ENCODE results near the gene TRAPPC13. TPM values are rescaled to one million over a fixed set of nuclear protein-coding genes. Genes with fewer than 3 reads are reported as not detected.

Gene TRAPPC13
- total and polyA plus RNA-seq, 2 of the 13 experiments (the other 11 are each of a cell fraction or from before 2014, with no cell fraction given) = 8.4 to 19.6 TPM

DNA sequence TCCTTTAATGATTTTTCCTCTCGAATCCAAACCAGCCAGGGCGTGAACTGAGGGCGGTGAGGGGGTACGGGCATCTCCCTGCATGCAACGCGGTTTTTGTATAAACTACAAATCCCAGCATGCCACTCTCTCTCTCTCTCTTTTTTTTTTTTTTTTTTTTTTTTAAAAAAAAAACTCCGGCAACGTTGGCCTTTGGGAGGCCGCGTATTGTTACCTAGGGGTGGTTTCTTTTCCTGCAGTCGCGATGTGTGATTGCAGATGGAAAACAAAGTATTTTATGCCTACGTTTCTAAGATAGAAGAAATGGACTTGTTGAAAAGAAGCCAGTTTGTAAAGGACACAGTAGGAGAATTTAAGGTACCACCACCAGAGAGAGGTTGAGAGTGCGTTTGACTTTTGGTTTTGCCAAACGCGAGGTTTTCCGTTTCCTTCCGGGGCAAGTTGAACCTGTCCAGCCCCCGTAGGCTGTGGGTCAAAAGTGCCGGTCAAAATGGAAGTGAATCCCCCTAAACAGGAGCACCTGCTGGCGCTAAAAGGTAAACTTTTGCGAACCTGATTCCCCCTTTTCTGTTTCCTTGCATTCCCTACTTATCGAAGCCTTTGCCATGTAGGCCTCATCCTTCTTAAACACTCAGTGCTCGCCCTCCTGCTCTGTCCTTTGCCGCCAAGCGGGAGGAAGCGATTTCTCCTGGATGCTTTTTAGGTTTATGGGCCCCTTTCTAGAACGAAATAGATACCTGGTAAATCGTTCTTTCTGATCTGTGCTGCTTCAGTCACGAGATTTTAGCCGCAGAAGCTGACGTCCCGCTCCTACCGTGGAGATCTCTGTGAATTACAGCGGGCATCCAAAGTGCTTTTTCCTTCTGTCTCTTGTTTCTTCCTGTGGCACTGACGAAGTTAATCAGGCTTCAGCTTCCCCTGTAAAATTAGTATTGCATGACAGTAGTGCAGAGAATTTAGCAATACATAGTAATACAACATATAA is at the start of gene TRAPPC13, which contains the start of gene SHLD3 (continued):
- TF ChIP-seq PTBP1 (IDR thresholded peaks at IDR 0.05; ENCODE audit: low read depth, low read length, poor library complexity, severe bottlenecking) (peak; percentile 75), REXO4 (CRISPR knock-in tag; IDR thresholded peaks at IDR 0.05; ENCODE audit: borderline replicate concordance) (no peak), GZF1 (CRISPR knock-in tag; IDR thresholded peaks at IDR 0.05) (no peak), ZNF20 (CRISPR knock-in tag; IDR thresholded peaks at IDR 0.05) (no peak), ZSCAN30 (CRISPR knock-in tag; IDR thresholded peaks at IDR 0.05) (no peak), HDAC2 (CRISPR knock-in tag; IDR thresholded peaks at IDR 0.05) (peak; percentile 68), ZNF549 (CRISPR knock-in tag; IDR thresholded peaks at IDR 0.05) (no peak), GATAD1 (CRISPR knock-in tag; IDR thresholded peaks at IDR 0.05) (peak; percentile 94), ZC3H4 (CRISPR knock-in tag; IDR thresholded peaks at IDR 0.05; ENCODE audit: borderline replicate concordance) (no peak), YEATS2 (CRISPR knock-in tag; IDR thresholded peaks at IDR 0.05; ENCODE audit: borderline replicate concordance) (peak; percentile 69), ZKSCAN8 (CRISPR knock-in tag; IDR thresholded peaks at IDR 0.05; ENCODE audit: borderline replicate concordance) (0 out of 2 replicates have a peak, but pooled peaks have one; percentile 32), HMGXB3 (CRISPR knock-in tag; IDR thresholded peaks at IDR 0.05; ENCODE audit: borderline replicate concordance) (peak; percentile 72; the same call in 1 of the 2 replicates), ZFY (CRISPR knock-in tag; IDR thresholded peaks at IDR 0.05) (peak; percentile 65), SSRP1 (CRISPR knock-in tag; IDR thresholded peaks at IDR 0.05) (0 out of 2 replicates have a peak, but pooled peaks have one; percentile 33), ZNF674 (CRISPR knock-in tag; IDR thresholded peaks at IDR 0.05; ENCODE audit: low read depth) (no peak), FOXJ3 (CRISPR knock-in tag; IDR thresholded peaks at IDR 0.05; ENCODE audit: borderline replicate concordance) (peak; percentile 17; the same call in 1 of the 2 replicates), ZNF749 (CRISPR knock-in tag; IDR thresholded peaks at IDR 0.05; ENCODE audit: borderline replicate concordance) (no peak), MAX (IDR thresholded peaks at IDR 0.05) (peak; percentile 54)
- TF ChIP-seq, protein P1, sequence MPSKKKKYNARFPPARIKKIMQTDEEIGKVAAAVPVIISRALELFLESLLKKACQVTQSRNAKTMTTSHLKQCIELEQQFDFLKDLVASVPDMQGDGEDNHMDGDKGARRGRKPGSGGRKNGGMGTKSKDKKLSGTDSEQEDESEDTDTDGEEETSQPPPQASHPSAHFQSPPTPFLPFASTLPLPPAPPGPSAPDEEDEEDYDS (CRISPR knock-in tag; IDR thresholded peaks at IDR 0.05) = peak; percentile 91
- TF ChIP-seq, protein P2, sequence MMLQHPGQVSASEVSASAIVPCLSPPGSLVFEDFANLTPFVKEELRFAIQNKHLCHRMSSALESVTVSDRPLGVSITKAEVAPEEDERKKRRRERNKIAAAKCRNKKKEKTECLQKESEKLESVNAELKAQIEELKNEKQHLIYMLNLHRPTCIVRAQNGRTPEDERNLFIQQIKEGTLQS (CRISPR knock-in tag; IDR thresholded peaks at IDR 0.05) = no peak
- TF ChIP-seq, protein P3, sequence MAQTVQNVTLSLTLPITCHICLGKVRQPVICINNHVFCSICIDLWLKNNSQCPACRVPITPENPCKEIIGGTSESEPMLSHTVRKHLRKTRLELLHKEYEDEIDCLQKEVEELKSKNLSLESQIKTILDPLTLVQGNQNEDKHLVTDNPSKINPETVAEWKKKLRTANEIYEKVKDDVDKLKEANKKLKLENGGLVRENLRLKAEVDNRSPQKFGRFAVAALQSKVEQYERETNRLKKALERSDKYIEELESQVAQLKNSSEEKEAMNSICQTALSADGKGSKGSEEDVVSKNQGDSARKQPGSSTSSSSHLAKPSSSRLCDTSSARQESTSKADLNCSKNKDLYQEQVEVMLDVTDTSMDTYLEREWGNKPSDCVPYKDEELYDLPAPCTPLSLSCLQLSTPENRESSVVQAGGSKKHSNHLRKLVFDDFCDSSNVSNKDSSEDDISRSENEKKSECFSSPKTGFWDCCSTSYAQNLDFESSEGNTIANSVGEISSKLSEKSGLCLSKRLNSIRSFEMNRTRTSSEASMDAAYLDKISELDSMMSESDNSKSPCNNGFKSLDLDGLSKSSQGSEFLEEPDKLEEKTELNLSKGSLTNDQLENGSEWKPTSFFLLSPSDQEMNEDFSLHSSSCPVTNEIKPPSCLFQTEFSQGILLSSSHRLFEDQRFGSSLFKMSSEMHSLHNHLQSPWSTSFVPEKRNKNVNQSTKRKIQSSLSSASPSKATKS (CRISPR knock-in tag; IDR thresholded peaks at IDR 0.05) = no peak
